Measurements from ENCODE around the gene ADAMTSL4. TPM values are rescaled to one million over a fixed set of nuclear protein-coding genes. Genes with fewer than 3 reads are reported as not detected.

Gene ADAMTSL4
- total and polyA plus RNA-seq, 9 of the 15 experiments (the other 6 are each of a cell fraction or from before 2014, with no cell fraction given) = 12.7 to 212 (median 35.6) TPM

GRCh38 chr1:150515328-150516049 is 33.7 kb upstream of the ADAMTSL4 start, which contains the start of gene FALEC (continued):
- no peak for TF ChIP-seq SAP30 (IDR thresholded peaks at IDR 0.05; ENCODE audit: borderline replicate concordance, insufficient read depth, low read depth, low read length, poor library complexity, severe bottlenecking)
- TF ChIP-seq ZNF764 (CRISPR knock-in tag; IDR thresholded peaks at IDR 0.05; ENCODE audit: low read depth) = no peak
- TF ChIP-seq KDM5B (IDR thresholded peaks at IDR 0.05; ENCODE audit: insufficient replicate concordance, low read depth, low read length) = peak; percentile 55
- TF ChIP-seq CTBP1 (IDR thresholded peaks at IDR 0.05; ENCODE audit: borderline replicate concordance) = peak; percentile 55; the same call in 1 of the 2 replicates
- TF ChIP-seq POLR2H (tag; IDR thresholded peaks at IDR 0.05; ENCODE audit: low read depth) = peak; percentile 39; the same call in 1 of the 2 replicates
- TF ChIP-seq POLR3A (IDR thresholded peaks at IDR 0.05; ENCODE audit: borderline replicate concordance, extremely low read depth, insufficient read depth, insufficient read length) = no peak
- no peak; a peak in 1 of 4 replicates for TF ChIP-seq FOXK2 (conservative IDR thresholded peaks at IDR 0.05 in 1 of 2, IDR thresholded peaks at IDR 0.05 in 1 of 2; ENCODE audit: low read depth in 2 of 2)
- TF ChIP-seq ZNF518B (CRISPR knock-in tag; IDR thresholded peaks at IDR 0.05) = no peak
- no peak for TF ChIP-seq DNMT1 (IDR thresholded peaks at IDR 0.05)
- no peak for TF ChIP-seq ZNF407 (IDR thresholded peaks at IDR 0.05; ENCODE audit: low read depth)
- peak; percentile 80 for TF ChIP-seq CCNT2 (IDR thresholded peaks at IDR 0.05; ENCODE audit: borderline replicate concordance, extremely low read depth, insufficient read length, low read depth, low read length)
- TF ChIP-seq PKNOX1 (IDR thresholded peaks at IDR 0.05) = peak; percentile 99

Measured in K562 (cell line).